D721Med (cell line): ENCODE results near the gene RND1.
A peak's percentile ranks its signal among the peaks of the same experiment; 100 is the strongest.

ENCODE experiments used
- DNase-seq: peaks from one replicate; pipeline ENCODE4 v3.0.0; 2011; ENCODE audit warnings: low spot score; ENCODE audit not compliant: insufficient read length
- FAIRE-seq: peaks from 2 replicates; lab custom pipeline; 2011; peaks lifted over from hg19 to GRCh38; lab: Jason Lieb, UNC
- TF ChIP-seq, protein P1 (sequence below): IDR thresholded peaks from 2 replicates; pipeline ENCODE4 v1.5.1; 2012; ENCODE audit warnings: mild to moderate bottlenecking, control low read depth; ENCODE audit not compliant: insufficient read depth; ENCODE audit errors: missing control alignments

The RND1 gene

DNA sequence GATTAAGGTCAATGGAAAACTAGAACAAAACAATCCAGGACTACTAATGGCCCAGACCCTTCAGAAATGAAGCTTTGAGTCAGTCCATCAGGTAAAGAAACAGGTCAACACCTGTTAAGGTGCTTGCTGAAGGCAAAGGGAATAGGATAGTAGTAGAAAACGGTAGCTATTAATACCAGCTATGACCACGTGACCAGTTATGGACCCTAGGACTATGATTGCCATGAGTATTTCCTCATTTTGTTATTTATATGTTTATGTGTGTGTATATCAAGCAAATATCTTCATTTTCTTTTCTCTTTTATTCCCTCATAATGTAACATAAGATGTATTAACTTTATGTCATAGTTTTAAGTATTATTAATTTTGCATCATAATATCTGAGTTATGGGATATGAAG, 34.0 kb upstream of the RND1 start:
- TF ChIP-seq, protein P1, sequence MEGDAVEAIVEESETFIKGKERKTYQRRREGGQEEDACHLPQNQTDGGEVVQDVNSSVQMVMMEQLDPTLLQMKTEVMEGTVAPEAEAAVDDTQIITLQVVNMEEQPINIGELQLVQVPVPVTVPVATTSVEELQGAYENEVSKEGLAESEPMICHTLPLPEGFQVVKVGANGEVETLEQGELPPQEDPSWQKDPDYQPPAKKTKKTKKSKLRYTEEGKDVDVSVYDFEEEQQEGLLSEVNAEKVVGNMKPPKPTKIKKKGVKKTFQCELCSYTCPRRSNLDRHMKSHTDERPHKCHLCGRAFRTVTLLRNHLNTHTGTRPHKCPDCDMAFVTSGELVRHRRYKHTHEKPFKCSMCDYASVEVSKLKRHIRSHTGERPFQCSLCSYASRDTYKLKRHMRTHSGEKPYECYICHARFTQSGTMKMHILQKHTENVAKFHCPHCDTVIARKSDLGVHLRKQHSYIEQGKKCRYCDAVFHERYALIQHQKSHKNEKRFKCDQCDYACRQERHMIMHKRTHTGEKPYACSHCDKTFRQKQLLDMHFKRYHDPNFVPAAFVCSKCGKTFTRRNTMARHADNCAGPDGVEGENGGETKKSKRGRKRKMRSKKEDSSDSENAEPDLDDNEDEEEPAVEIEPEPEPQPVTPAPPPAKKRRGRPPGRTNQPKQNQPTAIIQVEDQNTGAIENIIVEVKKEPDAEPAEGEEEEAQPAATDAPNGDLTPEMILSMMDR = no peak
- DNase-seq (no peak), FAIRE-seq (no peak)

DNA sequence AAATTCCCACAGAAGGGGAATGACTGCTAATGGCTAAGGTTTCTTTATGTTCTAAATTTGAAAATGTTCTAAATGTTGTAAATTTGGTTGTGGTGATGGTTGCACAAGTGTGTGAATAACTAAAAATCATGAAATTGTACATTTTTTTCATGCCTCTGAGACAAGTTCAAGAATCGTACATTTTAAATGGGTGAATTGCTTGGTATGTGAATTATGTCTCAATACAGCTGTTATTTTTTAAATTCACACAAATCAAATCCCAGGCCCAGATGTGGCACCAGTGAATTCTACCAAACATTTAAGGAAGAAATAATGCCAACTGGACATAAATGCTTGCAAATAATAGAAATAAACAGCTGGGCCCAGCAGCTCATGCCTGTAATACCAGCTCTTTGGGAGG, 28.6 kb upstream of the RND1 start:
- TF ChIP-seq, protein P1 = no peak
- FAIRE-seq (no peak), DNase-seq (no peak)

DNA sequence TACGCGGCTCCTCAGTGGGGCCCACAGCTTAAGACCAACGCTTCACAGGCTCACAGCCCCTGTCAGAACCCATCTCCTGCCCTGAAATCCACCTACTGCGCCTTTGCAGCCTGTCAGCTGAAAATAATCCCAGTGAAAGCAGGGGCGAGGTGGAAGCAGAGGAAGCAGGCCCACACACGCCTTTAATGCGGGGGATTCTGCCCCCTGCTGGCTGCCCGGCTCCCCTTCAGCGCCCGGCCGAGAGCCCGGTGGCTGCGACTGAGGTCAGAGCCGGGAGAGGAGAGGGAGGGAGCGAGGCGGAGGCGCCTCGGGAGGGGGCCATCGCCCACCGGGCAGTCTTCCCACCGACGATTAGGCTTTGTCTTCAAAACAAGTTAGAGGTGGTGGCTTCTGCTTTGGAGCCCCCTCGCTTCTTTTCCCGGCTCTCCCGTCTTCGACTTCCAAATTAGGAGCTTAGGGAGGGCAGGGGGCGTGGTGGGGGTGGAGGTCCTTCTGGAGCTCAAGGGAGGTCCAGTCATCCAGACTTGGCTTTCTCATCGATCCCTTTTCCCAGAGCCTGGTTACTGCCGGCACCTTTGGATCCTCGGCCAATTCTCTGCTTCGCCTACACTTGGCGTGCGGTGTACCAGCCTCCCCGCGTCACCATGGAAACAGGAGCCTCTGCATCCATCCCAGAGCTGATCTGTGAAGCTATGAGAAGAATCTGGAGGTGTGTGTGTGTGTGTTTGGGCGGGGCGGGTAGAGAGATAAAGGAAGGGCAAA, 25.2 kb upstream of the RND1 start:
- DNase-seq (peak; percentile 33), FAIRE-seq (no peak)
- TF ChIP-seq, protein P1 = peak; percentile 55

DNA sequence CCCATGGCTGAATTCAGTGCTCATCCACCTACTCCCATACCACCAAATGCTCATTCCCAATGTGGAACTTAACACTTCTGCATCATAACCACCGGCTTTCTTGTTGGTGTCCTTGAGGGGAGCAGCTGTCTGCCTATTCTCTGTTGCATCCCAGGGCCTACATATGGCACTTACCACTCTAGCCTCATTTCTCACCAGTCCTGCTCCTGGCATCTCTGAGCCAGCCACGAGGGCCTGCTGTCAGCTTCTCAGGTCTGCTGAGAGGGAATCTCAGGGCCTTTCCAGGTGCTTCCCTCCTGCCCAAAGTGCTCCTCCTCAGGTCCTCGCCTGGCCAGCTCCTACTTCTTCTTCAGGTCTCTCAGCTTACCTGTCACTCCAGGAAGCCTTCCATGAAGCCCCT, 24.0 kb upstream of the RND1 start:
- no peak for DNase-seq
- FAIRE-seq = no peak
- TF ChIP-seq, protein P1 = no peak

DNA sequence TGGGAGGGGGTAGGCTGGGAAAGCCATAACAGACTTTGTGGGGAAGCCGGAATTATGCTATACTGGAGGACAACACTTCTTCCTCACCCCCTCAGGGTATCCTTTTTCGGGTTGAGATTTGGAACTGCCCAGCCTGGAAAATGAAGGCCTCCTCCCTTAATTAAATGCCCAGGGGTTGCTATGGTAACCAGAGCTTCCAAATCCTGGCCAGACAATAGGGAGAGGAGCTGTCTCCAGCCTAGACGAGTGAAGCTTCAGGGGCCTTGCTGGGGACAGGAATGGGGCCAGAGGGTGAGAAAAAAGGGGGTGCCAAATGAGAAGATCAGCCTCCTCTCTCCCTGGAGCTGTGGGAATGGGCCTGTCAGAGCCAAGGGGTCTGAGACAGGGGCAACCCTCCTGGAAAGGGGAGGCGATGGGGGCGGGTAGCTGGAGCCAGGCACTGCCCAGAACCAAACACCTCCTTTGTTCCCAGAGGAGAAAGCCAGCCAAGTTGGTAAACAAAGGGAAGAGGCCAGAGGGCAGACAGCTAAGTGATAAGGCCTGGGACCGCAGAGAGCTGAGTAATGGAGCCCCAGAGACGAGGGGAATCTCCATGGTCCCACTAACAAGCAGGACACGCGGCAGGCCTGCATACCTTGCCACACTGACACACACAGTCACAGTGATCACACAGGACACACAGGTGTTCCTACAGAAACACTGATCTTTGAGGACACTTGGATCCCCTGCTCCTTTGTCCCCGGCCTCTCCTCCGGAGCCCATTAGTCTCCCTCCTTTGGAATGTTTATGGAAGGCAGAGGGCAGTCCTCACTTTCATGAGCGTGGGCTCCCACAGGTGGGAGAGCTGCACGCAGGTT, 17.9 kb upstream of the RND1 start:
- TF ChIP-seq, protein P1 = no peak
- FAIRE-seq (no peak), DNase-seq (no peak)

DNA sequence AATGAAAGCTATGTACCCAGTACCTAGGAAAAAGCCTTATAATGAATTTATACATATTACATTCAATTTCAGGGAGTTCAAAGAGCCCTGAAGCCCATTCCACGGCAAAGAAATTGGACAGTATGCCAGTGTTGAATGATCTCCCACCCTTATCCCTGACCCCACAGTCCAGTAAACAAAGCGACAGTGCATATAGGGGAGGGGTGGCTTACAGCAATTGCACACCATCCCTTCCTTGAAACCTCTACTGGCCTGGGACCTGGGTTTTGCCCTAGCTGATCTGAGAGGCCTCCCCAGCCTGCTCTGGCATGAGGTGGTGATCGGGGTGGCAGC, 17.3 kb upstream of the RND1 start:
- DNase-seq (no peak), FAIRE-seq (no peak)
- TF ChIP-seq, protein P1 = no peak

DNA sequence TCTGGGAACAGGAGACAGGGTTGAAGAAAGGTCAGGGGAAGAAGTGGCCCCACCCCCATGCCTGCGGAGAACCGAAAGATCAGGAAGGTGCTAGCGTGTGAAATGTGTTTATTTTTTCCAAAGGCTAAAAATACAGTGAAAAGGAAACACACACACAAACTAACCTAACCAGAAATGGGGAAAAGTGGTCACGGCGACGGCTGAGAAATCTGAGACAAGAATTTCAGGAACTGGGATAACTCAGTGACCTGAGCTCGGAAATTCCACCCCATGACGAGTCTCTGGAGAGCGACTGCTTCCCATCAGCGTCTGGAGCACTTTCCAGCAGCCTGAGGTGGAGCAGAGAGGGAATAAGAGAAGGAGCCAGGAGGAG, 16.6 kb upstream of the RND1 start:
- FAIRE-seq = no peak

More for the DNA sequence above, 16.6 kb upstream of the RND1 start:
- DNase-seq = no peak
- TF ChIP-seq, protein P1 = no peak
